BE2C (cell line): ENCODE data around the gene SKP2.

Source experiments
- DNase-seq: peaks from one replicate; pipeline ENCODE4 v3.0.0-alpha.2; 2020
- H3K27me3 ChIP-seq: fragments of 250-450 bp; sonication (Bioruptor Pico); 2 replicates; pipeline ENCODE4 v1.5.1; 2020; ENCODE audit warnings: mild to moderate bottlenecking
- H3K36me3 ChIP-seq: fragments of 250-450 bp; sonication (Bioruptor Pico); 2 replicates; pipeline ENCODE4 v1.5.1; 2020; ENCODE audit warnings: mild to moderate bottlenecking
- H3K4me1 ChIP-seq: fragments of 250-450 bp; sonication (Bioruptor Pico); 2 replicates; pipeline ENCODE4 v1.5.1; 2020
- H3K4me3 ChIP-seq: 2 replicates; pipeline ENCODE4 v1.5.1; 2011; ENCODE audit warnings: low read depth, low read length
- H3K9me3 ChIP-seq: fragments of 250-450 bp; sonication (Bioruptor Pico); 2 replicates; pipeline ENCODE4 v1.5.1; 2020
- TF ChIP-seq, protein P1 (sequence below): IDR thresholded peaks from 2 replicates; pipeline ENCODE4 v1.5.1; 2012; ENCODE audit warnings: mild to moderate bottlenecking, low read depth, low read length

Gene SKP2

DNA sequence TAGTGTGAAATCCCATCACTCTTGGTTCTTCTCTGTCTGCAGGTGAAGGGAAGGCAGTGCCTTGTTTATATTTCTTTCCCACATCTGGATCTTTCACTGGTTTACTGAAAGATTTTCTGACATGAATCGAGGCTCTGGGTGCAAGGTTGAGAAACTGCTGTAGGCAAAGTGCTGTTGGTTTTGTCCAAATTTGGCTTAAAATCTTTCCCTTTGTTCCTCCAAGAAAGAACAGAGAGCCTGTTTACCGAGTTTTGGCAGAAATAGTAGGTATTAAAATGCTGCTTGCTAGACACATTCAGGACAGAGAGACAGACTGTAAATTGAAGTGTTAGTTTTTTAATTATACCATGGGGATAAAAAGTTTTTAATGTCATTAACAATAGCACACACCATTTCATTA is 21.5 kb downstream of the SKP2 start:
- DNase-seq = no peak
- no peaks in the 10 kb centered on the region for H3K27me3 ChIP-seq
- no peaks in the 10 kb centered on the region for H3K9me3 ChIP-seq
- no peak overlapping the region for H3K4me3 ChIP-seq
- peaks cover under 1% of the 10 kb centered on the region; the same call in 1 of the 2 replicates for H3K4me1 ChIP-seq
- TF ChIP-seq, protein P1, sequence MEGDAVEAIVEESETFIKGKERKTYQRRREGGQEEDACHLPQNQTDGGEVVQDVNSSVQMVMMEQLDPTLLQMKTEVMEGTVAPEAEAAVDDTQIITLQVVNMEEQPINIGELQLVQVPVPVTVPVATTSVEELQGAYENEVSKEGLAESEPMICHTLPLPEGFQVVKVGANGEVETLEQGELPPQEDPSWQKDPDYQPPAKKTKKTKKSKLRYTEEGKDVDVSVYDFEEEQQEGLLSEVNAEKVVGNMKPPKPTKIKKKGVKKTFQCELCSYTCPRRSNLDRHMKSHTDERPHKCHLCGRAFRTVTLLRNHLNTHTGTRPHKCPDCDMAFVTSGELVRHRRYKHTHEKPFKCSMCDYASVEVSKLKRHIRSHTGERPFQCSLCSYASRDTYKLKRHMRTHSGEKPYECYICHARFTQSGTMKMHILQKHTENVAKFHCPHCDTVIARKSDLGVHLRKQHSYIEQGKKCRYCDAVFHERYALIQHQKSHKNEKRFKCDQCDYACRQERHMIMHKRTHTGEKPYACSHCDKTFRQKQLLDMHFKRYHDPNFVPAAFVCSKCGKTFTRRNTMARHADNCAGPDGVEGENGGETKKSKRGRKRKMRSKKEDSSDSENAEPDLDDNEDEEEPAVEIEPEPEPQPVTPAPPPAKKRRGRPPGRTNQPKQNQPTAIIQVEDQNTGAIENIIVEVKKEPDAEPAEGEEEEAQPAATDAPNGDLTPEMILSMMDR = no peak
- peaks cover 95% of the 10 kb centered on the region for H3K36me3 ChIP-seq

DNA sequence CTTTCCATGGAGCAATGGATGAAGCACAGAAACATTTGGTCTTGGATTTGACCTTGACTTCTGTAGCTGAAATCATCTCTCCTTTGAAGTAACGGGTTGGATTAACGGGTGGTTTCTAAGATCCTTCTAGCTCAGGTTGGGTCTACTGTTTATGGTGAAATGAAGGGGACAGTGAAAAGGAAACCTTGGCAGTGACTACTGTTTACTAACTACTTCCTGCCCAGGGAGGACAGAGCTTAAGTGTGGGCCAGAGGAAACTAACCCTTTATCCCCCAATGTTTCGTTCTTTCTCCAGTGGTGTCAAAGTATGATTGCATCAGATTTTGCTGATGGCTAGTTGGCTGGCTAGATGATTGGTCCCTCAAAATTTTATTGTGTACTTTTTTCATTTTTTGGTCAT is 22.2 kb downstream of the SKP2 start:
- H3K9me3 ChIP-seq = no peaks in the 10 kb centered on the region
- TF ChIP-seq, protein P1 = no peak
- H3K4me1 ChIP-seq = no peaks in the 10 kb centered on the region; the same call in 1 of the 2 replicates
- H3K36me3 ChIP-seq = peaks cover 95% of the 10 kb centered on the region
- DNase-seq = no peak
- H3K27me3 ChIP-seq = no peaks in the 10 kb centered on the region
- H3K4me3 ChIP-seq = no peak overlapping the region

DNA sequence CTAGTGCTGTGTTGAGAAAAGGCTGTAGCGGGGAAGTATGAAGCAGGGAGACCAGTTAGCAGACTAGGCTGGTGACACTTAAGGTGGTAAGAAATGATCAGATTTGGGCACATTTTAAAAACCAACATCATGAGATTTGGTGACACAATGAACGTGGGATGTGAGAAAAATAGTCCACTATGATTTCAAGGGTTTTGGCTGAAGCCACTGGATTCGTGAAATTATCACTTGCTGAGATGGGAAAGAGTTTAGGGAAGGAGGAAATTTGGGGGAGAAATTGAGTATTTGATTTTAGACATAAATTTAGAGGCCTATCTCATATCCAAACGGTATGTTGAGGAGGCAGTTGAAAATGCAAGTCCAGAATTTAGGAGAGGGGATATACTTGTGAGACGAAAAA is 23.1 kb downstream of the SKP2 start:
- Histone ChIP-seq H3K4me3 (no peak overlapping the region), H3K9me3 (no peaks in the 10 kb centered on the region), H3K36me3 (peaks cover 95% of the 10 kb centered on the region), H3K4me1 (no peaks in the 10 kb centered on the region; the same call in 1 of the 2 replicates), H3K27me3 (no peaks in the 10 kb centered on the region)
- DNase-seq = no peak
- TF ChIP-seq, protein P1 = no peak

DNA sequence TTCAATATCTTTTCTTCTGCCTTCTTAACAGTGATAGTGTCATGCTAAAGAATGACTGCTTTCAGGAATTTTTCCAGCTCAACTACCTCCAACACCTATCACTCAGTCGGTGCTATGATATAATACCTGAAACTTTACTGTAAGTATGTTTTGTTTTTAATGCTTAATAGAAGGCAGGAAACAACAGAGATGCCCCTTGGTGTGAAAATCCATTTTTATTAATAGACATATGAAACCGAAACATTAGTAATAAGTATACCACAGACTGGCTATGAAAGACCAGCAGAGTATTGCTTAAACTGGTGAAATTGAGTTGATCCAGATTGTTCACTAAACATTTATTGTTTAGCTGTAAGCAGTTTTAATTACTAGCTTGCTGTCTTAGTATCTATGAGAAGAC is 25.2 kb downstream of the SKP2 start:
- Histone ChIP-seq H3K9me3 (no peaks in the 10 kb centered on the region), H3K36me3 (peaks cover 95% of the 10 kb centered on the region), H3K4me3 (no peak overlapping the region), H3K27me3 (no peaks in the 10 kb centered on the region), H3K4me1 (no peaks in the 10 kb centered on the region)
- TF ChIP-seq, protein P1 = no peak
- no peak for DNase-seq

DNA sequence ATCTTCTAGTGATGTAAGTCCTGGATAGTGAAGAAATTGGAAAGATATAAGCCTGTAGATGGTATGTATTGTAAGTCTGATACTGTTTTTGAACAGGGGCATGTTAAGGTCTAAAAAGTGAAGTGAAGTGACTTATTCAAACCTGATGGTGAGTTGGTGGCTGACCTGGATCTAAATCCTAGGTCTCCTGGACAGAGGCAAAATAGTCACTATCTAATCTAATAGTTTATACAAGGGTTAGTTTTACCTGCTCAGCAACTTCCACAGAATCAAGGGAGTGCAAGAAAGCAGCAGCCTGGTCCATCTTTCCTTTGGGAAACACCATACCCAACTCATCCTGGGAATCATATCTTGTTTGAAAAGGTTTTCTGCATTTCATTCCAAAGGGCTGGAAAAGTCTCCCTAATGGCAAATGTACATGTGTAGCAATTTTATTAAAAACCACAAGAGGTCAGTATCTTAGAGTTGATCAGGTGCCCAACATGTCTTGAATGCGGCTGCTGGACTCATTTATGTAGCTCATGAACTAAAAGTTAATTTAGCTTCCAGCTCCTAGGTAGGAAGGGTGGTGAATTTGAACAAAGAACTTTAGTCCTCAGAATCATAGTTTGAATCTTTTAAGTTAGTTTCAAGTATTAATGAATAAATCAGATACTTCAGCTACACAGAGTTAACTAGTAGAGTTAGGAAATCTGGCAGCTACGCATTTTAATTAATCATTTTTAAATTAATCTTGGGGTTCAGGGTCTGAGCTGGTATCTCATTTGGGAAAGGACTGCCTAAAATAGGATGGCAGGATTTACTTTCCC is 26.0 kb downstream of the SKP2 start:
- DNase-seq = peak; percentile 15
- no peaks in the 10 kb centered on the region for H3K27me3 ChIP-seq
- no peaks in the 10 kb centered on the region for H3K9me3 ChIP-seq
- H3K4me1 ChIP-seq = no peaks in the 10 kb centered on the region
- H3K4me3 ChIP-seq = no peak overlapping the region
- H3K36me3 ChIP-seq = peaks cover 91% of the 10 kb centered on the region
- TF ChIP-seq, protein P1 = peak; percentile 59

DNA sequence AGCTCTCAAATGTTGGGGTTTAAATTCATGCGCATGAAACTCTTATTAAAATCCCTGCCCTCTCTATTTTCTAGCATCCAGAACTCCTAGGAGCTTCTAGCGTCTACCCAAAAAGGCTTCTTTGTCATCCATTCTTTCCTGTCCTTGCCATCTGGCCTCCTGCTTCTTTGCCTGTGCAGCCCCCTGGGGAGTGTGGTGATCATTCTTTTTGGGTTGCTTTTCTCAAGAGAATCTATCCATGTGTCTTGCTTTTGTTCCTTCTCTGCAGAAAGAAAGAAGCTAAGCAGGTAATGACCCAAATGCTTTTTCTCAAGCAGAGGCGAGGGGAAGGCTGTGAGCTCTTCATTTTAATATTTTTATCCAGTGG is 26.6 kb downstream of the SKP2 start:
- H3K36me3 ChIP-seq = peaks cover 88% of the 10 kb centered on the region
- H3K9me3 ChIP-seq = no peaks in the 10 kb centered on the region
- TF ChIP-seq, protein P1 = no peak
- no peaks in the 10 kb centered on the region for H3K27me3 ChIP-seq
- DNase-seq = no peak
- no peak overlapping the region for H3K4me3 ChIP-seq
- no peaks in the 10 kb centered on the region for H3K4me1 ChIP-seq
